Nephron (organoid): ENCODE measurements around the gene DNAH3.

Experiments
- H3K27ac Mint-ChIP-seq, 3 experiments: 2 replicates each; pipeline ENCODE4 v1.8.0; 2020; ENCODE audit warnings: mixed read lengths in 3 of 3, mild to moderate bottlenecking in 2 of 3, moderate library complexity in 1 of 3
- H3K27me3 Mint-ChIP-seq: 2 replicates; pipeline ENCODE4 v1.8.0; 2021; ENCODE audit warnings: low read depth, mild to moderate bottlenecking, moderate library complexity, mixed read lengths
- H3K36me3 Mint-ChIP-seq: 2 replicates; pipeline ENCODE4 v1.8.0; 2020; ENCODE audit warnings: low read depth, mixed read lengths
- H3K4me1 Mint-ChIP-seq: 2 replicates; pipeline ENCODE4 v1.8.0; 2020; ENCODE audit warnings: mixed read lengths
- H3K4me3 Mint-ChIP-seq, 3 experiments: 2 replicates each; pipeline ENCODE4 v1.8.0; 2020; ENCODE audit warnings: mild to moderate bottlenecking in 3 of 3, mixed read lengths in 3 of 3, moderate library complexity in 2 of 3
- H3K9me3 Mint-ChIP-seq: 2 replicates; pipeline ENCODE4 v1.8.0; 2020; ENCODE audit warnings: mixed read lengths
- TF ChIP-seq, protein P1 (sequence below), 3 experiments: fragments of 200-600 bp; sonication (generic); IDR thresholded peaks; one replicate each; pipeline ENCODE4 v1.5.0; 2021; ENCODE audit warnings: antibody characterized with exemption in 3 of 3; ENCODE audit not compliant: unreplicated experiment in 3 of 3

DNAH3 gene

DNA sequence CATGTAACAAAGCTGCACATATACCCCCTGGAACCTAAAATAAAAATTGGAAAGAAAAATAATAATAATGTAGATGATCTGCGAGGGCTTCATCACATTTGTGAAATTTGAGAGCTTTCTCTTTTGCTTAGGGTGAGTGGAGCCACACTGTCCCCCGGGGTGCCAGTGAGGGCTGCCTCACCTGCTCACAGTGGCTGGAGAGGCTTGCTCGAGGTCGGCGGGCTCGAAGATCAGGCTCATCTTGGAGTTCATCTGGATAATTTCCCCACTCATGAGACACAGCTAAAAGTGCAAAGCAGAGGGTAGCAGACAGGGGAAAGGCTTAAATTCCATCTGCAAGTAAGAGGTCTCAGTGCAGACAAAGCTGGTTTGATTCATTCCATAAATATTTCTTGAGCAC is 123.8 kb downstream of the DNAH3 start:
- no peaks in the 10 kb centered on the region for H3K9me3 Mint-ChIP-seq
- H3K4me3 Mint-ChIP-seq = no peak overlapping the region
- TF ChIP-seq, protein P1, sequence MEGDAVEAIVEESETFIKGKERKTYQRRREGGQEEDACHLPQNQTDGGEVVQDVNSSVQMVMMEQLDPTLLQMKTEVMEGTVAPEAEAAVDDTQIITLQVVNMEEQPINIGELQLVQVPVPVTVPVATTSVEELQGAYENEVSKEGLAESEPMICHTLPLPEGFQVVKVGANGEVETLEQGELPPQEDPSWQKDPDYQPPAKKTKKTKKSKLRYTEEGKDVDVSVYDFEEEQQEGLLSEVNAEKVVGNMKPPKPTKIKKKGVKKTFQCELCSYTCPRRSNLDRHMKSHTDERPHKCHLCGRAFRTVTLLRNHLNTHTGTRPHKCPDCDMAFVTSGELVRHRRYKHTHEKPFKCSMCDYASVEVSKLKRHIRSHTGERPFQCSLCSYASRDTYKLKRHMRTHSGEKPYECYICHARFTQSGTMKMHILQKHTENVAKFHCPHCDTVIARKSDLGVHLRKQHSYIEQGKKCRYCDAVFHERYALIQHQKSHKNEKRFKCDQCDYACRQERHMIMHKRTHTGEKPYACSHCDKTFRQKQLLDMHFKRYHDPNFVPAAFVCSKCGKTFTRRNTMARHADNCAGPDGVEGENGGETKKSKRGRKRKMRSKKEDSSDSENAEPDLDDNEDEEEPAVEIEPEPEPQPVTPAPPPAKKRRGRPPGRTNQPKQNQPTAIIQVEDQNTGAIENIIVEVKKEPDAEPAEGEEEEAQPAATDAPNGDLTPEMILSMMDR (IDR thresholded peaks at IDR 0.05; ENCODE audit: unreplicated experiment in 3 of 3) = no peak
- no peaks in the 10 kb centered on the region for H3K36me3 Mint-ChIP-seq
- no peak overlapping the region for H3K27ac Mint-ChIP-seq
- no peaks in the 10 kb centered on the region for H3K4me1 Mint-ChIP-seq
- peaks cover 4% of the 10 kb centered on the region for H3K27me3 Mint-ChIP-seq

DNA sequence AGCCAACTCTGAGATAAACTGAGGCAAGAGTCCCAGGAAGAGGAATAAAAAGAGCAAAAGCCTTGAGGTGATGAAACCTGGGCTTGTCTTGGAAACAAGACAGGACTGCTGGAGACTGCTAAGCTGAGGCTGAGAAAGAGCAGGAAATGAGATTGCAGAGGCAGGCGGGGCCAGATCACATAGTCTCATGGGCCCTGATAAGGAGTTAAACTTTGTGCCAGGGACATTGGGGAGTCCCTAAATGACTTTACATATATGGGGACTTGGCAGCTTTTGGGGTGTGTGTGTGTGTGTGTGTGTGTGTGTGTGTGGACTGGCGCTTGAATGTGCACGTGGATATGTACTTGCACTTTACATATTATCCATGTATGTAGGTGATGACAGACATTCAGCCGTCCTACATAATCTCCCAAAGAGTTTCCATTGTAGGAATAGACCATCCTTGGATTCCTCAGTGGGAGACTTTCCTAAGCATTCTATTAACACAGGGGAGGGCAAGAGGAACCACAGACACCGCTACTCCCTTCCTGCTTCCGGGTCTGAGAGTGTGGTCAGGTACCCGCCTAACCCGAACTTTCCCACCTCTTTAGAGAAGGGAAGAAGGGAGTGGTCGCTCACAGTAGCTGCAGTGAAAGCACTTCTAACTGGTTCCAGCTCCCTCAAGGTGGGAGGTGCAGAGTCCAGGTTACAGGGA is 127.0 kb downstream of the DNAH3 start:
- Mint-ChIP-seq H3K4me1 (no peaks in the 10 kb centered on the region), H3K27ac (no peak overlapping the region), H3K4me3 (no peak overlapping the region), H3K36me3 (no peaks in the 10 kb centered on the region), H3K27me3 (peaks cover 4% of the 10 kb centered on the region), H3K9me3 (no peaks in the 10 kb centered on the region)
- TF ChIP-seq, protein P1 (IDR thresholded peaks at IDR 0.05; ENCODE audit: unreplicated experiment in 3 of 3) = no peak

DNA sequence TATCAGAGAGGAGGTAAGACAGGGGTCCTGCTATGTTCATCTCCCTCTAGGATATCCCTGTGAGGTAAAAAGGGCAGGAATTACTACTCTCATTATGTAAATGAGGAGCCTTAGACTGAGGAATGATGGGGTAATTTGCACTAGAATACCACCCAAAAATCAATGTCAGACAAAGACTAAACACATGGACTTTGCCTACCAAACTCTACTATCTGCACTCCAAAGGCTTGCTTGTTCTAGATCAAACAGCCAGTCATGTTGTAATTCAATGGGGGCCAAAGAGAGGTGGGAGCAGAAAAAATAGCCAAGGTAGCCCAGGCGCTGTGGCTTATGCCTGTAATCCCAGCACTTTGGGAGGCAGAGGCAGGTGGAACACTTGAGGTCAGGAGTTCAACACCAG is 129.3 kb downstream of the DNAH3 start:
- H3K9me3 Mint-ChIP-seq = no peaks in the 10 kb centered on the region
- no peaks in the 10 kb centered on the region for H3K4me1 Mint-ChIP-seq
- no peak overlapping the region for H3K4me3 Mint-ChIP-seq
- TF ChIP-seq, protein P1 (IDR thresholded peaks at IDR 0.05; ENCODE audit: unreplicated experiment in 3 of 3) = no peak
- no peaks in the 10 kb centered on the region for H3K27me3 Mint-ChIP-seq
- H3K27ac Mint-ChIP-seq = no peak overlapping the region
- no peaks in the 10 kb centered on the region for H3K36me3 Mint-ChIP-seq

DNA sequence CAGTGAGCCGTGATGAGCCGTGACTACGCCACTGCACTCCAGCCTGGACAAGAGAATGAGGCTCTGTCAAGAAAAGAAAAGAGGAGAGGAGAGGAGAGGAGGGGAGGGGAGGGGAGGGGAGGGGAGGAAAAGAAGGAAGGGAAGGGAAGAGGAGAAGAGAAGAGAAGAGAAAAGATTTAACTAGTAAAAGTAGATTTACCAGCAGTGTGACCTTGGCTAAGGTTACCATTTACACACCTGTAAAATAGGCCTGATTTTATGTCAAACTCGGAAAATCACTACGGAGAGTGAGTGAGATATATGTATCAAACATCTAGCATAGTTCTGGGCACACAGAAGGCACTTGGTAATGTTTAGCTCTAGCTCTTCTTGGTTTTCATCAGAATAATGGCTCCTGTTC is 140.8 kb downstream of the DNAH3 start:
- Mint-ChIP-seq H3K27me3 (peaks cover 8% of the 10 kb centered on the region), H3K4me3 (no peak overlapping the region), H3K9me3 (peaks cover 6% of the 10 kb centered on the region)

DNA sequence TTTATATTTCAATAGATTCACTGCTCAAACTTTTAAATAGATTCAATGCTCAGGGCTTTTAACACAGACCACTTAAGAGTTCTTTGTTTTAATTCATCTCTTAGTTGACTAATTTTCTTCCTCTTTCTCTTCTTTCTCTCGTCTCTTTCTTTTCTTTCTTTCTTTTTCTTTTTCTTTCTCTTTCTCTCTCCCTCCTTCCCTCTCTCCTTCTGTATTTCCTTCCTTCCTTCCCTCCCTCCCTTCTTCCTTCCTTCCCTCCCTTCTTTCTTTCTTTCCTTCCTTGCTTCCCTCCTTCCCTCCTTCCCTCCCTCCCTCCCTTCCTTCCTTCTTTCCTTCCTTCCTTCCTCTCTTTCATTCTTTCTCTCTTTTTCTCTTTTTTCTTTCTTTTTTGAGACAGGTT is 145.6 kb downstream of the DNAH3 start:
- no peak overlapping the region for H3K4me3 Mint-ChIP-seq
- TF ChIP-seq, protein P1 (IDR thresholded peaks at IDR 0.05; ENCODE audit: unreplicated experiment in 3 of 3) = no peak
- H3K27ac Mint-ChIP-seq = no peak overlapping the region
- H3K9me3 Mint-ChIP-seq = no peaks in the 10 kb centered on the region
- H3K27me3 Mint-ChIP-seq = peaks cover 15% of the 10 kb centered on the region
- H3K4me1 Mint-ChIP-seq = no peaks in the 10 kb centered on the region
- H3K36me3 Mint-ChIP-seq = no peaks in the 10 kb centered on the region

More for the DNA sequence above, 140.8 kb downstream of the DNAH3 start:
- H3K4me1 Mint-ChIP-seq = no peaks in the 10 kb centered on the region
- H3K36me3 Mint-ChIP-seq = no peaks in the 10 kb centered on the region
- no peak overlapping the region for H3K27ac Mint-ChIP-seq
- TF ChIP-seq, protein P1 (IDR thresholded peaks at IDR 0.05; ENCODE audit: unreplicated experiment in 3 of 3) = no peak

DNA sequence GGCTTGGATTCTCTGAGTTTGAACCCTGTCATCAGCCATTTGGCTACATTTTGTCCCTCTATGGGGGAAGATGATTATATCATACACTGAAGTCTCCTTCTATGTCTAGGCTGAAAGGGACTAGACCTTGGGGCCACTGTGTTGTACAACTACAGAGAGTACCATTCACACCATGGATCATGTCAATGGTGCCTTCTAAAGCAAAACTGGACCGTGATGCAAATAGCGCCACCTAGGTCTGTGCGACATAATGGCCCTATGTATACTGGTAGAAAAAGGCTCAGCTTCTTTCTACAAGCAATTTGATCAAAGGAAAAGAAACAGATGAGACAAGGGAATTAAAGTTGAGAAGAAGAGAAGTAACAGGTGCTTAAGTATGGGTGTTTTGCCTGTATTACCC is 149.4 kb downstream of the DNAH3 start:
- Mint-ChIP-seq H3K9me3 (no peaks in the 10 kb centered on the region), H3K4me3 (no peak overlapping the region), H3K27ac (no peak overlapping the region), H3K36me3 (no peaks in the 10 kb centered on the region), H3K4me1 (no peaks in the 10 kb centered on the region), H3K27me3 (peaks cover 13% of the 10 kb centered on the region)
- TF ChIP-seq, protein P1 (IDR thresholded peaks at IDR 0.05; ENCODE audit: unreplicated experiment in 3 of 3) = no peak
